A549 (cell line): ENCODE data around the gene CXCL6. TPM values are rescaled to one million over a fixed set of nuclear protein-coding genes. Genes with fewer than 3 reads are reported as not detected.

Source experiments
- ATAC-seq, 2 experiments: fragments of 200-7000 bp in 1 of 2; fragments of >200 bp in 1 of 2; cut with Nextera tagmentation in 1 of 2; cut with Tn5 transposase in 1 of 2; 3 replicates each; pipeline versions ENCODE4 v1.8.0 to v1.9.1; 2018 to 2020; ENCODE audit warnings: mild to moderate bottlenecking in 1 of 2, moderate library complexity in 1 of 2
- CTCF ChIA-PET: fragments of 300-600 bp; sonication (Branson Sonifier 250); formaldehyde crosslinking; extraction: SDS; loops from one replicate; lab custom pipeline; 2021; ENCODE audit warnings: antibody characterized with exemption, inconsistent platforms; lab: Yijun Ruan, JAX
- POLR2A ChIA-PET: fragments of 350-600 bp; formaldehyde crosslinking; extraction: SDS; loops from one replicate; lab custom pipeline; 2021; ENCODE audit warnings: antibody characterized with exemption, inconsistent platforms; lab: Yijun Ruan, JAX
- DNase-seq, 2 experiments: peaks; one replicate each; pipeline versions ENCODE4 v3.0.0 to v3.0.0-alpha.2; 2011 to 2016; ENCODE audit warnings: low read depth in 1 of 2, low spot score in 1 of 2
- FAIRE-seq: peaks from 2 replicates; lab custom pipeline; 2011; peaks lifted over from hg19 to GRCh38; lab: Jason Lieb, UNC
- H3K27ac ChIP-seq, 2 experiments: fragments of >200 bp; sonication (Bioruptor Twin); formaldehyde crosslinking; 3 replicates each; pipeline ENCODE4 v1.5.1; 2016 to 2017
- H3K4me1 ChIP-seq: fragments of >200 bp; sonication (Bioruptor Twin); formaldehyde crosslinking; 3 replicates; pipeline ENCODE4 v1.6.1; 2016
- H3K4me2 ChIP-seq: fragments of >200 bp; sonication (Bioruptor Twin); formaldehyde crosslinking; 3 replicates; pipeline ENCODE4 v1.6.1; 2016
- H3K4me3 ChIP-seq: fragments of >200 bp; sonication (Bioruptor Twin); formaldehyde crosslinking; 3 replicates; pipeline ENCODE4 v1.5.1; 2016
- H3K9me3 ChIP-seq: fragments of >200 bp; sonication (Bioruptor Twin); formaldehyde crosslinking; 3 replicates; pipeline ENCODE4 v1.6.1; 2016
- FOSL2 ChIP-seq, 2 experiments: fragments of 450-650 bp in 1 of 2; fragments of >200 bp in 1 of 2; sonication (Bioruptor Twin) in 1 of 2; formaldehyde crosslinking; IDR thresholded peaks; 2 replicates each; pipeline versions ENCODE4 v1.5.0 to v1.6.1; 2016 to 2020; ENCODE audit warnings: mild to moderate bottlenecking in 1 of 2, moderate library complexity in 1 of 2
- FOXS1 ChIP-seq: fragments of 250-450 bp; sonication (Bioruptor Pico); IDR thresholded peaks from 2 replicates; pipeline ENCODE4 v1.5.0; 2020; ENCODE audit warnings: mild to moderate bottlenecking, moderate library complexity
- HEYL ChIP-seq: fragments of 250-450 bp; sonication (Bioruptor Pico); IDR thresholded peaks from 2 replicates; pipeline ENCODE4 v1.8.0; 2021; ENCODE audit warnings: mild to moderate bottlenecking, moderate library complexity
- JUNB ChIP-seq: fragments of >200 bp; sonication (Bioruptor Twin); formaldehyde crosslinking; IDR thresholded peaks from 2 replicates; pipeline ENCODE4 v1.6.1; 2016
- KDM1A ChIP-seq: fragments of 200-600 bp; sonication (generic); IDR thresholded peaks from 2 replicates; pipeline ENCODE4 v1.6.1; 2016; ENCODE audit warnings: low read depth, mild to moderate bottlenecking
- KDM5A ChIP-seq: fragments of 200-600 bp; sonication (generic); IDR thresholded peaks from 2 replicates; pipeline ENCODE4 v1.6.1; 2016; ENCODE audit warnings: antibody characterized with exemption, mild to moderate bottlenecking
- MAFK ChIP-seq: fragments of 450-650 bp; IDR thresholded peaks from 2 replicates; pipeline ENCODE4 v1.6.1; 2014; ENCODE audit not compliant: partially characterized antibody
- NPAS2 ChIP-seq: fragments of 250-450 bp; sonication (Bioruptor Pico); IDR thresholded peaks from 2 replicates; pipeline ENCODE4 v1.8.0; 2022; ENCODE audit warnings: mild to moderate bottlenecking, moderate library complexity, borderline replicate concordance
- PHF8 ChIP-seq: fragments of 200-600 bp; sonication (generic); IDR thresholded peaks from 2 replicates; pipeline ENCODE4 v1.6.1; 2016; ENCODE audit warnings: low read depth, mild to moderate bottlenecking, antibody characterized with exemption, moderate library complexity, borderline replicate concordance
- POLR2AphosphoS2 ChIP-seq: conservative IDR thresholded peaks from 2 replicates; pipeline ENCODE4 v1.6.1; 2012; ENCODE audit warnings: low read length, improper control_type of control experiment, inconsistent platforms
- RNF2 ChIP-seq: fragments of 200-600 bp; sonication (generic); IDR thresholded peaks from 2 replicates; pipeline ENCODE4 v1.6.1; 2016; ENCODE audit warnings: low read depth, mild to moderate bottlenecking, antibody characterized with exemption, moderate library complexity, borderline replicate concordance
- SMC3 ChIP-seq: fragments of >200 bp; sonication (Bioruptor Twin); formaldehyde crosslinking; IDR thresholded peaks from 3 replicates; pipeline ENCODE4 v1.6.1; 2018; ENCODE audit warnings: inconsistent platforms
- SREBF2 ChIP-seq: fragments of 450-650 bp; IDR thresholded peaks from 2 replicates; pipeline ENCODE4 v1.6.1; 2014; ENCODE audit warnings: mild to moderate bottlenecking, moderate library complexity
- ZNF302 ChIP-seq: fragments of 250-450 bp; sonication (Bioruptor Pico); IDR thresholded peaks from 2 replicates; pipeline ENCODE4 v1.9.0; 2021; ENCODE audit warnings: inconsistent platforms, mild to moderate bottlenecking, moderate library complexity
- ZSCAN20 ChIP-seq: fragments of 250-450 bp; sonication (Bioruptor Pico); IDR thresholded peaks from 2 replicates; pipeline ENCODE4 v1.8.0; 2022; ENCODE audit warnings: mild to moderate bottlenecking, moderate library complexity
- WGBS: methylation state at CpG from one replicate; pipeline ENCODE4 v1.1.6; 2017; ENCODE audit errors: missing lambda C conversion rate; 5-methylcytosine and 5-hydroxymethylcytosine counted together
- polyA plus RNA-seq, 4 experiments: library from polyadenylated mRNA; depleted of rRNA in 3 of 4; stranded (reverse); fragments of >200 nt; fragmentation: RNase III in 1 of 4; extraction: RNeasy Plus Mini Kit Qiagen cat#74134 plus additional on column Dnase treatment in 1 of 4; gene quantifications; 2 replicates in 3 of 4; 3 replicates in 1 of 4; pipeline ENCODE4 v1.2.3, GENCODE V29; 2011 to 2017
- TF ChIP-seq, protein P1 (sequence below): IDR thresholded peaks from 2 replicates; pipeline ENCODE4 v1.6.1; 2012
- TF ChIP-seq, protein P2 (sequence below): fragments of 250-450 bp; sonication (Bioruptor Pico); IDR thresholded peaks from 2 replicates; pipeline ENCODE4 v1.5.0; 2020; ENCODE audit warnings: low read depth, mild to moderate bottlenecking, moderate library complexity
- TF ChIP-seq, protein P3 (sequence below): fragments of 200-600 bp; sonication (generic); IDR thresholded peaks from 2 replicates; pipeline ENCODE4 v1.6.1; 2016; ENCODE audit warnings: antibody characterized with exemption, mild to moderate bottlenecking, moderate library complexity

Gene CXCL6
- polyA plus RNA-seq, 2 of the 4 experiments (the other 2 are of a cell fraction) = 0.06 TPM; not detected in 1

DNA sequence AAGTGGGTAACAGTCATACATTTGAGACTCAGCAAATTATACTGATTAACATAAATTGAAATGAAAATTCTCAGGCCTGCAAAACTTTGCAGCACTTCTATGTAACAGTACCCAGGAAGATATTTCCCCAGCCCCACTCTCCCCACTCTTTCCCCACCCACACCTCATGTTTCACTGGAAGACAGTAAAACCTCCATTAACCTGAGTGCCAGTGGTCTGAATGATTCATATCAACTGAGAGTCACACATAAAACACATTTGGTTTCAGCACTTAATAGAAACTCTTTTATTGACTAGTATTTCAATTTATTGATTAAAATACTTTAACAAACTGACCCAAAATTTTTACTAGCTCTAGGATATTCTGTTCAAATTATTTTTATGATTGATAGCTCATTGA, 6.9 kb downstream of the CXCL6 start (continued):
- no peak for TF ChIP-seq POLR2AphosphoS2
- TF ChIP-seq, protein P1, sequence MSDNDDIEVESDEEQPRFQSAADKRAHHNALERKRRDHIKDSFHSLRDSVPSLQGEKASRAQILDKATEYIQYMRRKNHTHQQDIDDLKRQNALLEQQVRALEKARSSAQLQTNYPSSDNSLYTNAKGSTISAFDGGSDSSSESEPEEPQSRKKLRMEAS = no peak
- TF ChIP-seq, protein P2, sequence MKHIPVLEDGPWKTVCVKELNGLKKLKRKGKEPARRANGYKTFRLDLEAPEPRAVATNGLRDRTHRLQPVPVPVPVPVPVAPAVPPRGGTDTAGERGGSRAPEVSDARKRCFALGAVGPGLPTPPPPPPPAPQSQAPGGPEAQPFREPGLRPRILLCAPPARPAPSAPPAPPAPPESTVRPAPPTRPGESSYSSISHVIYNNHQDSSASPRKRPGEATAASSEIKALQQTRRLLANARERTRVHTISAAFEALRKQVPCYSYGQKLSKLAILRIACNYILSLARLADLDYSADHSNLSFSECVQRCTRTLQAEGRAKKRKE (CRISPR knock-in tag) = no peak

DNA sequence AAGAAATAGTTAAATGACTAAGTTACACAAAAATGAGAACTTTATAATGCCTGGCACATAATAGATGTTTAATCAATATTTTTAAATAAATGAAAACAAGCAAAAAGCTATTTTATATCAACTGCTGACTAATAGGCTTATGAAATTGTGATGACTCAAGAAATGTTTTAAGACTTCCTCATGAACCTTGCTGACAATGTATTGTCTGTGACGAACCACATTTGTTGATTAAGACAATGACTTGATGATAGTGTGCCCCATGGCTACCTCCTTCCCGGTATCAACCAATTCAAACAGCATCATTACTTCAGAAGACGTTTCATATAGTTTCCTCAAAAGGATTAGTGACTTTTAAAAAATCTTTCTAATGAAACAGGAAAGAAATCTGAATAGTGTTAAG, 7.9 kb downstream of the CXCL6 start:
- no peak for ATAC-seq
- WGBS = 7% methylated on average over 3 of the region's 3 CpGs
- peaks cover 14% of the 10 kb centered on the region; the same call in 2 of the 3 replicates for H3K4me1 ChIP-seq
- ChIA-PET POLR2A (no interaction called here), CTCF (interaction anchor here (1.7 to 1.8 kb wide), 2 partner anchors 20 to 115 kb away, joined by 3 to 5 read pairs; no protein-coding TSS in a partner anchor)
- peak overlapping the region; percentile 32 to 62; a peak in 5 of 6 replicates for H3K27ac ChIP-seq
- FAIRE-seq = peak; percentile 70
- DNase-seq = peak in 1 of 2 experiments; percentile 36
- H3K4me3 ChIP-seq = no peak overlapping the region
- peak; percentile 45; the same call in 1 of the 2 replicates for TF ChIP-seq FOSL2 (IDR thresholded peaks at IDR 0.05)
- peak; percentile 67 for TF ChIP-seq FOSL2 (CRISPR knock-in tag; IDR thresholded peaks at IDR 0.05)
- TF ChIP-seq SMC3 = no peak
- TF ChIP-seq JUNB = peak; percentile 56
- TF ChIP-seq MAFK = peak; percentile 70
- H3K9me3 ChIP-seq = no peaks in the 10 kb centered on the region
- peak overlapping the region; percentile 48; the same call in 2 of the 3 replicates for H3K4me2 ChIP-seq

DNA sequence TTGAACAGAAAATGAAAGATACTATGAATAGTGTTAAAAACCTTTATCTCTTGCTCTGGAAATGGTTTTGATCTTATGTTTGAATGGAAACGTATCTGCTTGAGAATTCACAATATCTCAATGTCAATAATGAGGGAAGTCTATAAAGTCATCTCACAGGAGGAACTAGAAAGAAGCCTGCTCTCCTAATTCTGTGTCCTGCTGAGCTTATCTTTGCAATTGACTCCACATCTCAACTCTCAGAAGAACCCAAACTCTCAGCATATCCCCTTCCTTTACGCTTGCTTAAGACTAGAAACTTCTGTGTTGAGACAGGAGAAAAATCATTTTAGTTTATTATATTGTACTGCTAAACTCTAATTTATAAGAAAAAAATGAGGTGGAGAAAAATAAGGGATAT, 8.3 kb downstream of the CXCL6 start:
- H3K9me3 ChIP-seq = no peaks in the 10 kb centered on the region
- CTCF ChIA-PET = interaction anchor here (1.1 to 1.7 kb wide), 2 partner anchors 20 to 154 kb away, joined by 3 read pairs; partner anchors contain the start of gene CXCL5
- POLR2A ChIA-PET = no interaction called here
- no peak overlapping the region for H3K4me3 ChIP-seq
- H3K27ac ChIP-seq = peak overlapping the region; percentile 32 to 62; a peak in 3 of 6 replicates
- DNase-seq = no peak
- H3K4me1 ChIP-seq = peaks cover 14% of the 10 kb centered on the region; the same call in 2 of the 3 replicates
- ATAC-seq = no peak
- TF ChIP-seq, protein P3, sequence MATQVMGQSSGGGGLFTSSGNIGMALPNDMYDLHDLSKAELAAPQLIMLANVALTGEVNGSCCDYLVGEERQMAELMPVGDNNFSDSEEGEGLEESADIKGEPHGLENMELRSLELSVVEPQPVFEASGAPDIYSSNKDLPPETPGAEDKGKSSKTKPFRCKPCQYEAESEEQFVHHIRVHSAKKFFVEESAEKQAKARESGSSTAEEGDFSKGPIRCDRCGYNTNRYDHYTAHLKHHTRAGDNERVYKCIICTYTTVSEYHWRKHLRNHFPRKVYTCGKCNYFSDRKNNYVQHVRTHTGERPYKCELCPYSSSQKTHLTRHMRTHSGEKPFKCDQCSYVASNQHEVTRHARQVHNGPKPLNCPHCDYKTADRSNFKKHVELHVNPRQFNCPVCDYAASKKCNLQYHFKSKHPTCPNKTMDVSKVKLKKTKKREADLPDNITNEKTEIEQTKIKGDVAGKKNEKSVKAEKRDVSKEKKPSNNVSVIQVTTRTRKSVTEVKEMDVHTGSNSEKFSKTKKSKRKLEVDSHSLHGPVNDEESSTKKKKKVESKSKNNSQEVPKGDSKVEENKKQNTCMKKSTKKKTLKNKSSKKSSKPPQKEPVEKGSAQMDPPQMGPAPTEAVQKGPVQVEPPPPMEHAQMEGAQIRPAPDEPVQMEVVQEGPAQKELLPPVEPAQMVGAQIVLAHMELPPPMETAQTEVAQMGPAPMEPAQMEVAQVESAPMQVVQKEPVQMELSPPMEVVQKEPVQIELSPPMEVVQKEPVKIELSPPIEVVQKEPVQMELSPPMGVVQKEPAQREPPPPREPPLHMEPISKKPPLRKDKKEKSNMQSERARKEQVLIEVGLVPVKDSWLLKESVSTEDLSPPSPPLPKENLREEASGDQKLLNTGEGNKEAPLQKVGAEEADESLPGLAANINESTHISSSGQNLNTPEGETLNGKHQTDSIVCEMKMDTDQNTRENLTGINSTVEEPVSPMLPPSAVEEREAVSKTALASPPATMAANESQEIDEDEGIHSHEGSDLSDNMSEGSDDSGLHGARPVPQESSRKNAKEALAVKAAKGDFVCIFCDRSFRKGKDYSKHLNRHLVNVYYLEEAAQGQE = no peak
- no peak for TF ChIP-seq ZSCAN20 (CRISPR knock-in tag)
- no peak for TF ChIP-seq POLR2AphosphoS2
- no peak for TF ChIP-seq PHF8
- TF ChIP-seq, protein P2 (CRISPR knock-in tag) = no peak
- no peak for TF ChIP-seq FOXS1 (CRISPR knock-in tag)
- TF ChIP-seq SREBF2 = no peak
- TF ChIP-seq KDM1A = no peak
- no peak for TF ChIP-seq KDM5A
- TF ChIP-seq HEYL (CRISPR knock-in tag) = no peak
- TF ChIP-seq NPAS2 (CRISPR knock-in tag) = no peak
- TF ChIP-seq RNF2 = no peak
- TF ChIP-seq ZNF302 (CRISPR knock-in tag) = no peak
- TF ChIP-seq, all 56 proteins: peak for 0
- FAIRE-seq = no peak
- peak overlapping the region; percentile 48; the same call in 2 of the 3 replicates for H3K4me2 ChIP-seq
- 59% methylated on average over 2 of the region's 2 CpGs for WGBS
